G401.6 (cell line): Measurements from ENCODE around the gene TMEM63B.
"Not testable (repeated sequence)": the region's sequence is repeated elsewhere in the genome, so short reads cannot be mapped to it uniquely, and the experiment has no call there.

Source experiments
- FAIRE-seq: peaks from 2 replicates; lab custom pipeline; 2012; peaks lifted over from hg19 to GRCh38; lab: Jason Lieb, UNC

Gene TMEM63B

GRCh38 chr6:44194326-44194725 is 67.0 kb downstream of the TMEM63B start:
- FAIRE-seq: no peak

- FAIRE-seq: not testable (repeated sequence)
Measured at GRCh38 chr6:44196351-44196750, 69.0 kb downstream of the TMEM63B start.

- FAIRE-seq: no peak
Measured at GRCh38 chr6:44198684-44199083, 71.3 kb downstream of the TMEM63B start.

GRCh38 chr6:44199883-44200282 is 72.5 kb downstream of the TMEM63B start:
- no peak for FAIRE-seq

- FAIRE-seq: no peak
Measured at GRCh38 chr6:44201200-44201599, 73.8 kb downstream of the TMEM63B start.

- FAIRE-seq: no peak
Measured at GRCh38 chr6:44201638-44202303, 74.4 kb downstream of the TMEM63B start.

- no peak for FAIRE-seq
Measured at GRCh38 chr6:44202332-44202971, 75.1 kb downstream of the TMEM63B start.

- FAIRE-seq: no peak
Measured at GRCh38 chr6:44202972-44203750, 75.8 kb downstream of the TMEM63B start.

- FAIRE-seq: no peak
Measured at GRCh38 chr6:44203955-44204354, 76.6 kb downstream of the TMEM63B start.
